ENCODE measurements around the gene DNAJC16. TPM values are rescaled to one million over a fixed set of nuclear protein-coding genes. Genes with fewer than 3 reads are reported as not detected.

DNAJC16 gene
- total RNA-seq, 1 experiment from 2014 or later: 18.2 TPM

- Mint-ChIP-seq H3K4me3 (ENCODE audit: low read depth, unreplicated experiment) (peak within 1 kb of the TSS; percentile 63), H3K4me1 (ENCODE audit: low read depth, unreplicated experiment) (peaks cover 14% of the 10 kb centered on the region), H3K36me3 (ENCODE audit: insufficient read depth, unreplicated experiment) (peaks cover 33% of the 10 kb centered on the region), H3K27me3 (ENCODE audit: unreplicated experiment) (no peaks in the 10 kb centered on the region), H3K9me3 (ENCODE audit: low read depth, unreplicated experiment) (no peaks in the 10 kb centered on the region), H3K27ac (ENCODE audit: unreplicated experiment) (peak within 1 kb of the TSS; percentile 77)
- no TSS peak for BruUV-seq (replicated peaks)
- intact Hi-C loops (cut with micrococcal nuclease; ENCODE audit: unreplicated experiment): loop anchor here (5.0 kb wide), 1 partner anchor 90 kb away; the partner anchor contains the start of gene DNAJC16
- DNase-seq: peak; percentile 96
- no peak for TF ChIP-seq CTCF (IDR thresholded peaks at IDR 0.05; ENCODE audit: unreplicated experiment)
- CTCF ChIA-PET: no interaction called here
Observed at GRCh38 chr1:15617173-15618076, 90.8 kb downstream of the DNAJC16 start, which contains the start of gene DDI2. Gene DDI2 (plus strand): TSS chr1:15617458. CDS start chr1:15617671, 213 bp downstream.

GRCh38 chr1:15618077-15618654, 91.5 kb downstream of the DNAJC16 start:
- no peaks in the 10 kb centered on the region for H3K27me3 Mint-ChIP-seq (ENCODE audit: unreplicated experiment)
- BruUV-seq (replicated peaks): no TSS peak
- H3K36me3 Mint-ChIP-seq (ENCODE audit: insufficient read depth, unreplicated experiment): peaks cover 33% of the 10 kb centered on the region
- CTCF ChIA-PET: interaction anchor here (1.0 to 1.1 kb wide), 2 partner anchors 15 to 92 kb away, joined by 4 read pairs; no protein-coding TSS in a partner anchor
- no peak for DNase-seq
- peaks cover 21% of the 10 kb centered on the region for H3K4me1 Mint-ChIP-seq (ENCODE audit: low read depth, unreplicated experiment)
- peak overlapping the region; percentile 63 for H3K4me3 Mint-ChIP-seq (ENCODE audit: low read depth, unreplicated experiment)
- H3K27ac Mint-ChIP-seq (ENCODE audit: unreplicated experiment): peak overlapping the region; percentile 77
- intact Hi-C loops (cut with micrococcal nuclease; ENCODE audit: unreplicated experiment): loop anchor here (5.0 kb wide), 1 partner anchor 91 kb away; the partner anchor contains the start of gene DNAJC16
- no peak for TF ChIP-seq CTCF (IDR thresholded peaks at IDR 0.05; ENCODE audit: unreplicated experiment)
- H3K9me3 Mint-ChIP-seq (ENCODE audit: low read depth, unreplicated experiment): no peaks in the 10 kb centered on the region

- intact Hi-C loops (cut with micrococcal nuclease; ENCODE audit: unreplicated experiment): loop anchor here (5.0 kb wide), 1 partner anchor 92 kb away; the partner anchor contains the start of gene DNAJC16
- CTCF ChIA-PET: interaction anchor here (1.0 to 1.1 kb wide), 2 partner anchors 16 to 93 kb away, joined by 4 read pairs; no protein-coding TSS in a partner anchor
- no peaks in the 10 kb centered on the region for H3K9me3 Mint-ChIP-seq (ENCODE audit: low read depth, unreplicated experiment)
- H3K4me3 Mint-ChIP-seq (ENCODE audit: low read depth, unreplicated experiment): peak overlapping the region; percentile 63
- H3K27ac Mint-ChIP-seq (ENCODE audit: unreplicated experiment): peak overlapping the region; percentile 77
- H3K27me3 Mint-ChIP-seq (ENCODE audit: unreplicated experiment): no peaks in the 10 kb centered on the region
- TSS peak; percentile 64 for BruUV-seq (replicated peaks)
- H3K36me3 Mint-ChIP-seq (ENCODE audit: insufficient read depth, unreplicated experiment): peaks cover 33% of the 10 kb centered on the region
- no peak for TF ChIP-seq CTCF (IDR thresholded peaks at IDR 0.05; ENCODE audit: unreplicated experiment)
- H3K4me1 Mint-ChIP-seq (ENCODE audit: low read depth, unreplicated experiment): peaks cover 22% of the 10 kb centered on the region
- DNase-seq: no peak
Observed at GRCh38 chr1:15618655-15619525, 92.2 kb downstream of the DNAJC16 start.

- no peaks in the 10 kb centered on the region for H3K27me3 Mint-ChIP-seq (ENCODE audit: unreplicated experiment)
- intact Hi-C loops (cut with micrococcal nuclease; ENCODE audit: unreplicated experiment): no loop called here
- TSS peak; percentile 1 for BruUV-seq (replicated peaks)
- H3K36me3 Mint-ChIP-seq (ENCODE audit: insufficient read depth, unreplicated experiment): peaks cover 33% of the 10 kb centered on the region
- TF ChIP-seq CTCF (IDR thresholded peaks at IDR 0.05; ENCODE audit: unreplicated experiment): no peak
- no peaks in the 10 kb centered on the region for H3K9me3 Mint-ChIP-seq (ENCODE audit: low read depth, unreplicated experiment)
- CTCF ChIA-PET: no interaction called here
- DNase-seq: no peak
- H3K27ac Mint-ChIP-seq (ENCODE audit: unreplicated experiment): no peak overlapping the region
- H3K4me3 Mint-ChIP-seq (ENCODE audit: low read depth, unreplicated experiment): peak overlapping the region; percentile 38
- peaks cover 22% of the 10 kb centered on the region for H3K4me1 Mint-ChIP-seq (ENCODE audit: low read depth, unreplicated experiment)
Observed at GRCh38 chr1:15620155-15620545, 93.5 kb downstream of the DNAJC16 start.
